KMS-11 (cell line): ENCODE results near the gene PMIS2.
"Not testable (repeated sequence)": the region's sequence is repeated elsewhere in the genome, so short reads cannot be mapped to it uniquely, and the experiment has no call there.

Experiments used
- H2AFZ ChIP-seq: fragments of 200-600 bp; sonication (generic); 2 replicates; pipeline ENCODE4 v1.6.1; 2016; ENCODE audit warnings: antibody characterized with exemption, mixed run types, low read depth
- H3K27ac ChIP-seq: fragments of 200-600 bp; sonication (generic); 2 replicates; pipeline ENCODE4 v1.6.1; 2016; ENCODE audit warnings: mild to moderate bottlenecking, mixed run types
- H3K27me3 ChIP-seq: fragments of 200-600 bp; sonication (generic); 2 replicates; pipeline ENCODE4 v1.6.1; 2017; ENCODE audit warnings: mild to moderate bottlenecking, low read depth, mixed run types, moderate library complexity; ENCODE audit not compliant: insufficient read depth
- H3K36me3 ChIP-seq: fragments of 200-600 bp; sonication (generic); 2 replicates; pipeline ENCODE4 v1.6.1; 2017; ENCODE audit warnings: mild to moderate bottlenecking, mixed run types; ENCODE audit not compliant: insufficient read depth
- H3K4me1 ChIP-seq: fragments of 200-600 bp; sonication (generic); 2 replicates; pipeline ENCODE4 v1.6.1; 2016; ENCODE audit warnings: mild to moderate bottlenecking, low read depth, mixed run types; ENCODE audit not compliant: poor library complexity, severe bottlenecking
- H3K4me2 ChIP-seq: fragments of 200-600 bp; sonication (generic); 2 replicates; pipeline ENCODE4 v1.7.0; 2016; ENCODE audit warnings: mild to moderate bottlenecking, mixed run types
- H3K4me3 ChIP-seq: fragments of 200-600 bp; sonication (generic); IDR thresholded peaks from 2 replicates; pipeline ENCODE4 v1.6.1; 2017; ENCODE audit warnings: low read depth, low read length, mixed read lengths; ENCODE audit not compliant: insufficient read depth
- H3K79me2 ChIP-seq: fragments of 200-600 bp; sonication (generic); 2 replicates; pipeline ENCODE4 v1.6.1; 2016; ENCODE audit warnings: low read depth, mixed run types; ENCODE audit not compliant: insufficient read depth
- H3K9ac ChIP-seq: fragments of 200-600 bp; sonication (generic); 2 replicates; pipeline ENCODE4 v1.6.1; 2016; ENCODE audit warnings: mild to moderate bottlenecking, mixed run types
- H4K20me1 ChIP-seq: fragments of 200-600 bp; sonication (generic); 2 replicates; pipeline ENCODE4 v1.6.1; 2016; ENCODE audit warnings: mild to moderate bottlenecking, mixed run types; ENCODE audit not compliant: insufficient read depth
- TF ChIP-seq, protein P1 (sequence below): fragments of 200-600 bp; sonication (generic); conservative IDR thresholded peaks from 2 replicates; pipeline ENCODE4 v1.6.1; 2017; ENCODE audit warnings: low read depth, mild to moderate bottlenecking, antibody characterized with exemption, low read length, moderate library complexity, mixed read lengths

The PMIS2 gene

DNA sequence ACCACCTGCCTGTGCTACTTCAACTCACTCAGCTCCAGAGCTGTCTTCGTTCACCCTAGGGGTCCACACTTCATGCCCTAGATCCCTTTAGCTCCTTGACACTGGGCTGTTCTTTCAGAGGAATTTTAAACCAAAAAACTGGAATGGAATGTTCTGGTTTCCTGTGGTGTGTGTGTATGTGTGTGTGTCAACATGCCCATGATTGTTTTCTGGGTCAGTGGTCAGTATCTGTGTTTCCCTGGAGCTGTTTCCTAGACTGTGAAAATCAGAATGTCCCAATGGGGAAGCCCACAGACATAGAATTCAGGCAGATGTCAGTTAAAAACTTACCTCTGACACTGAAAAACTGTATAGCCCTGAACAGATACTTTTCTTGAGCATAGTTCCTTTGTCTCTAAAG lies 1.3 kb downstream of the PMIS2 start:
- Histone ChIP-seq H2AFZ (no peak overlapping the region), H3K27ac (no peak overlapping the region), H3K4me3 (no peak overlapping the region), H3K36me3 (no peaks in the 10 kb centered on the region), H3K4me1 (no peaks in the 10 kb centered on the region), H3K9ac (no peak overlapping the region), H4K20me1 (no peaks in the 10 kb centered on the region), H3K79me2 (no peaks in the 10 kb centered on the region), H3K4me2 (no peak overlapping the region), H3K27me3 (peaks cover 32% of the 10 kb centered on the region; the same call in 1 of the 2 replicates)
- TF ChIP-seq, protein P1, sequence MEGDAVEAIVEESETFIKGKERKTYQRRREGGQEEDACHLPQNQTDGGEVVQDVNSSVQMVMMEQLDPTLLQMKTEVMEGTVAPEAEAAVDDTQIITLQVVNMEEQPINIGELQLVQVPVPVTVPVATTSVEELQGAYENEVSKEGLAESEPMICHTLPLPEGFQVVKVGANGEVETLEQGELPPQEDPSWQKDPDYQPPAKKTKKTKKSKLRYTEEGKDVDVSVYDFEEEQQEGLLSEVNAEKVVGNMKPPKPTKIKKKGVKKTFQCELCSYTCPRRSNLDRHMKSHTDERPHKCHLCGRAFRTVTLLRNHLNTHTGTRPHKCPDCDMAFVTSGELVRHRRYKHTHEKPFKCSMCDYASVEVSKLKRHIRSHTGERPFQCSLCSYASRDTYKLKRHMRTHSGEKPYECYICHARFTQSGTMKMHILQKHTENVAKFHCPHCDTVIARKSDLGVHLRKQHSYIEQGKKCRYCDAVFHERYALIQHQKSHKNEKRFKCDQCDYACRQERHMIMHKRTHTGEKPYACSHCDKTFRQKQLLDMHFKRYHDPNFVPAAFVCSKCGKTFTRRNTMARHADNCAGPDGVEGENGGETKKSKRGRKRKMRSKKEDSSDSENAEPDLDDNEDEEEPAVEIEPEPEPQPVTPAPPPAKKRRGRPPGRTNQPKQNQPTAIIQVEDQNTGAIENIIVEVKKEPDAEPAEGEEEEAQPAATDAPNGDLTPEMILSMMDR: no peak

DNA sequence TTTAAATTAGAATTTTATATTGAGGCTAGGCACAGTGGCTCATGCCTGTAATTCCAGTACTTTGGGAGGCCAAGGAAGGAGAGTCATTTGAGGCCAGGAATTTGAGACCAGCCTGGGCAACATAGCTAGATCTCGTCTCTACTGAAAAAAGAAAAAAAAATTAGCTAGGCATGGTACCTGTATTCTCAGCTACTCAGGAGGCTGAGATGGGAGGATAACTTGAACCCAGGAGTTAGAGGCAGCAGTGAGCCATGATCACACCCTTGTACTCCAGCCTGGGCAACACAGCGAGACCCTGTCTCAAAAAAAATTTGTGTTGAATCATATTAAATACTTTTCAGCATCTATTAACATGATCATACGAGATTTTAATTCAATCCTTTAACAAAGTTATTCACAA lies 4.9 kb downstream of the PMIS2 start:
- Histone ChIP-seq H3K9ac (no peak overlapping the region), H3K4me2 (no peak overlapping the region), H3K4me3 (no peak overlapping the region), H3K27me3 (peaks cover 12% of the 10 kb centered on the region; the same call in 1 of the 2 replicates), H2AFZ (no peak overlapping the region), H3K79me2 (no peaks in the 10 kb centered on the region), H3K4me1 (no peaks in the 10 kb centered on the region), H3K36me3 (no peaks in the 10 kb centered on the region), H3K27ac (no peak overlapping the region), H4K20me1 (no peaks in the 10 kb centered on the region)
- TF ChIP-seq, protein P1: no peak

DNA sequence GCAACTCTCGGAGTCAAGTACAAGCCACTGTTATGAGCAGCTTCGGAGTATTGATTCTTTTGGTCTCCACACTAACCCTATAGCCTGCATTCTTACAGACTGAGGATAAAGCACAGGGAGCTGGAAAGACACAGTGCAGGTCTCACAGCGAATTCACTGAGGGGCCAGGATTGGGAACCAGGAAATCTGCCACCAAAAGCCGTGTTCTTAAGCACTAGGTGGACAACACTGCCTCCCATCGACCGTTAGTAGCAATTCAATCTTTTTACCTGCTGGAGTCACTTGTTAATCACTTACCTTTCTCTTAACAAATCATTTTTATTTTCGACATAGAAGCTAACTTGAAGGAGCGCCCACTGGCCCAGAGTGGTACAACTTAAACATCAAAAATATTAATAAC lies 6.3 kb downstream of the PMIS2 start:
- no peak overlapping the region for H3K4me2 ChIP-seq

DNA sequence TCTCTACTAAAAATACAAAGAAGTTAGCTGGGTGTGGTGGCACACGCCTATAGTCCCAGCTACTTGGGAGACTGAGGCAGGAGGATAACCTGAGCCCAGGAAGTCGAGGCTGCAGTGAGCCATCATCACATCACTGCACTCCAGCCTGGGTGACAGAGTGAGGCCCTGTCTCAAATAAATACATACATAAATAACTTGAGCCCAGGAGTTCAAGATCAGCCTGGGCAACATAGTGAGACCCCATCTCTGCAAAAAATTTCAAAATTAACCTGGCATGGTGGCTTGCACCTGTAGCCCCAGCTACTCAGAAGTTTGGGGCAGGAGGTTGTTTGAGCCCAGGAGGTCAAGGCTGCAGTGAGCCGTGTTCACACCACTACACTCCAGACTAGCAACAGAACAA lies 9.1 kb downstream of the PMIS2 start:
- H3K4me3 ChIP-seq, H3K9ac ChIP-seq, H3K27ac ChIP-seq, H3K4me1 ChIP-seq, H2AFZ ChIP-seq, H3K4me2 ChIP-seq, H4K20me1 ChIP-seq, H3K79me2 ChIP-seq, H3K36me3 ChIP-seq: not testable (repeated sequence)
- H3K27me3 ChIP-seq: peaks cover 21% of the 10 kb centered on the region; the same call in 1 of the 2 replicates

More for the DNA sequence above, 6.3 kb downstream of the PMIS2 start:
- no peak overlapping the region for H3K4me3 ChIP-seq
- no peaks in the 10 kb centered on the region for H3K36me3 ChIP-seq
- H4K20me1 ChIP-seq: no peaks in the 10 kb centered on the region
- no peaks in the 10 kb centered on the region for H3K79me2 ChIP-seq
- H3K27me3 ChIP-seq: peaks cover 12% of the 10 kb centered on the region; the same call in 1 of the 2 replicates
- H2AFZ ChIP-seq: no peak overlapping the region
- H3K9ac ChIP-seq: no peak overlapping the region
- TF ChIP-seq, protein P1: no peak
- H3K4me1 ChIP-seq: no peaks in the 10 kb centered on the region
- no peak overlapping the region for H3K27ac ChIP-seq

DNA sequence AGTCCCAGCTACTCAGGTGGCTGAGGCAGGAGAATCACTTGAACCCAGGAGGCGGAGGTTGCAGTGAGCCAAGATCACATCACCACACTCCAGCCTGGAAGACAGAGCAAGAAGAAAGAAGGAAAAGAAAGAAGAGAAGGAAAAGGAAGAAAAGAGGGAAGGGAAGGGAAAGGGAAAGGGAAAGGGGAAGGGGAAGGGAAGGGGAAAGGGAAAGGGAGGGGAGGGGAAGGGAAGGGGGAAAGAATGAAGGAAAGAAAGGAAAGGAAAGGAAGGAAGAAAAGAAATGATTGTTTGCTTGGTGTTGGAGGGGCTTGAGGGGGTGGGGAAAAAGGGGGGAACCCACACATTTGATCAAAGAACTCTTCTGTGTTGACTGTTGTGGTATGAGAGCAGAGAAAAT lies 10.0 kb downstream of the PMIS2 start:
- TF ChIP-seq, protein P1: no peak
- no peaks in the 10 kb centered on the region for H3K79me2 ChIP-seq
- no peak overlapping the region for H2AFZ ChIP-seq
- H3K36me3 ChIP-seq: no peaks in the 10 kb centered on the region
- H3K27me3 ChIP-seq: peaks cover 21% of the 10 kb centered on the region; the same call in 1 of the 2 replicates
- H3K4me2 ChIP-seq: no peak overlapping the region
- H3K27ac ChIP-seq: no peak overlapping the region
- no peaks in the 10 kb centered on the region for H4K20me1 ChIP-seq
- H3K9ac ChIP-seq: no peak overlapping the region
- H3K4me3 ChIP-seq: no peak overlapping the region
- H3K4me1 ChIP-seq: no peaks in the 10 kb centered on the region
